Fibroblast of skin of back (primary cell): ENCODE results near the gene LY6G5C. TPM values are rescaled to one million over a fixed set of nuclear protein-coding genes. Genes with fewer than 3 reads are reported as not detected.
A peak's percentile ranks its signal among the peaks of the same experiment; 100 is the strongest.

ENCODE experiments used
- DNase-seq: peaks from one replicate; pipeline ENCODE4 v3.0.0-alpha.2; 2013
- polyA plus RNA-seq, 2 experiments: library from polyadenylated mRNA; unstranded; fragments of 120-200 nt; gene quantifications; one replicate each; pipeline ENCODE4 v1.2.1, GENCODE V29; 2013; ENCODE audit not compliant: insufficient read length in 2 of 2

The LY6G5C gene, protein sequence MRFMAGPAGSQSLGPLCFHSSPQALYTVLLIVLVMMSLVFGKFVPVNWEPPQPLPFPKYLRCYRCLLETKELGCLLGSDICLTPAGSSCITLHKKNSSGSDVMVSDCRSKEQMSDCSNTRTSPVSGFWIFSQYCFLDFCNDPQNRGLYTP
- 2.4 TPM for polyA plus RNA-seq (2013, experiment 1 of 2; ENCODE audit: insufficient read length)
- 0.76 TPM for polyA plus RNA-seq (2013, experiment 2 of 2; ENCODE audit: insufficient read length)

- peak; percentile 80 for DNase-seq
Observed at GRCh38 chr6:31680226-31681134, at the start of gene LY6G5C. LY6G5C (minus strand) TSS chr6:31681067; CDS start chr6:31680373, 694 bp downstream.

GRCh38 chr6:31729979-31730630 lies 49.2 kb upstream of the LY6G5C start:
- peak; percentile 87 for DNase-seq

GRCh38 chr6:31729515-31729978 lies 48.7 kb upstream of the LY6G5C start:
- DNase-seq = peak; percentile 89

GRCh38 chr6:31728767-31729514 lies 48.1 kb upstream of the LY6G5C start, which contains the start of gene DDAH2:
DDAH2 (minus strand) TSS chr6:31729299; CDS start chr6:31729161, 138 bp downstream.
- no peak for DNase-seq

DNA sequence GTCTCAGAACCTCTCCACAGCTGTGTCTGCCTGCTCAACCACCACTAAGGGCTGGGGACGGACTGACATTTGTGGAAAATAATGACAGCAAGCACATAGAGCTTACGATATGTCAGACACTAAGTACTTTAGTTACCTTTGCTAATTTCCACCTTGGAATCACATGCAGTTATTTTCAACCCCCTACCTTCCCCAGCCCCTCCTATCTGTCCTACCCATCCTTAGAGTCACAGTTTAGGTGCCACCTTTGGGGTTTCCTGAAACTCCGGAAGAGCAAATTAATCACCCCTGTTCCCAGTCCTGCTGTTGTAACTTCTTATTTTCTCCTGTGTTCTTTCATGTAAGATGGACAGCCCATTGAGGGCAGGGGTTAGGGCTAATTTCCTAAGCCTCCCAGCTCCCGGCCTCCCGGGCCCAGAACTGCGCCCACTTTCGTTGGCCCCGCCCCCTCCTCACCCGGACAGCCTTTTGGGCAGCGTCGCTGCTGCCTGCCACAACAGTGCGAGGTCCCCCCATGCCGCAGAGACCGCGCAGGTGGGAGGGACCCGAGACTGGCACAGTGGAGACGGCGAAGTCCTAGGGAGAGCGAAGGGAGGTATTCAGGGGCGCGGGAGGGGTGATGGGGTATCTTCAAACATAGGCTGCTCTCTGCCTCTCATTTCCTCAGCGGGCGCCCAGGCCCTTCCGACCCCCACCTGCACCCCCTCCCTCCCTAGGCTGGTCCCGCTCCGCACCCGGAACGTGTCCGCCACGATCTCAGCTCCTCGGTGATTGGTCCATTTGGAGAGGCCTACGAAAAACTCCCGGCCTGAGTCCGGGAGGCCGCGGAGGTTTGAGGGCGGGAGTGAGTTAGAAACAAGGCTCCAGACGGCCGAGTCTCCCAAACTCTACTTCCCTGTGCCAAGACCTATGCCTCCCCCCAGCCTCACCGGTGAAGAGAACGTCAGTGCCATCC lies 47.1 kb upstream of the LY6G5C start:
- DNase-seq = no peak

- no peak for DNase-seq
Observed at GRCh38 chr6:31727034-31727716, 46.3 kb upstream of the LY6G5C start.

GRCh38 chr6:31725502-31726350 lies 44.9 kb upstream of the LY6G5C start:
- DNase-seq = no peak

DNA sequence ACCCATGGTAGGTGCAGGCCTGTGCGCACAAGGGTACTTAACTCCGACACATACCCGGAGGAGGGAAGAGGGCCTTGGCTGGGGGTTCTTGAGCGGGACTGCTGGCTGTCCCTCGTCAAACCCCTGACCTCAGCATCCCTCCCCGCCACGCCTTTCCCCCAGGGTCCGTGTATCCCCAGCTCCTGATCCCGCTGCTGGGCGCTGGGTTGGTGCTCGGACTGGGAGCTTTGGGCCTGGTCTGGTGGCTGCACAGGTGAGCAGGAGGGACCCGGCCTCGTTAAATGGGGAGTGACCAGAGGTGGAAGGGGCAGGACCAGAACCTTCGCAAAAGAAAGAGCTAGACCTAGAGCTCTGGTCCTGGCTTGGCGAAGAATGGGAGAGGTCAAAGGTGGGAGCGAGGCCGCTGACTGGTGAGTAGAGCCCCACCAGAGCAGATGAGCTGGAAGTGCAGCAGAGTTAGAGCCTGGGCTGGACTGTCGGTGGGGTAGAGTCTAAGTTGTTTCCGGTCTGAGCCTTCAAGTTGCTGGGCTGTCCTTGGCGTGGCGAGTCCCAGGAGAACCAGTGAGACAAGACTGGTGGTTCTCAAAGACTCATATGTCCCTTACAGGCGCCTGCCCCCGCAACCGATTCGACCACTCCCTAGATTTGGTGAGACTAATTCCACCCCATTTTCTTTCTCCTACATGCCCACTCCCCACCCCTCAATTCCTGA lies 43.3 kb upstream of the LY6G5C start:
- DNase-seq = no peak

- DNase-seq = no peak
Observed at GRCh38 chr6:31723245-31723979, 42.5 kb upstream of the LY6G5C start, which contains the start of gene MPIG6B. MPIG6B (plus strand) TSS chr6:31723373; CDS start chr6:31723384, 11 bp downstream.

GRCh38 chr6:31722173-31722572 lies 41.3 kb upstream of the LY6G5C start:
- no peak for DNase-seq

DNA sequence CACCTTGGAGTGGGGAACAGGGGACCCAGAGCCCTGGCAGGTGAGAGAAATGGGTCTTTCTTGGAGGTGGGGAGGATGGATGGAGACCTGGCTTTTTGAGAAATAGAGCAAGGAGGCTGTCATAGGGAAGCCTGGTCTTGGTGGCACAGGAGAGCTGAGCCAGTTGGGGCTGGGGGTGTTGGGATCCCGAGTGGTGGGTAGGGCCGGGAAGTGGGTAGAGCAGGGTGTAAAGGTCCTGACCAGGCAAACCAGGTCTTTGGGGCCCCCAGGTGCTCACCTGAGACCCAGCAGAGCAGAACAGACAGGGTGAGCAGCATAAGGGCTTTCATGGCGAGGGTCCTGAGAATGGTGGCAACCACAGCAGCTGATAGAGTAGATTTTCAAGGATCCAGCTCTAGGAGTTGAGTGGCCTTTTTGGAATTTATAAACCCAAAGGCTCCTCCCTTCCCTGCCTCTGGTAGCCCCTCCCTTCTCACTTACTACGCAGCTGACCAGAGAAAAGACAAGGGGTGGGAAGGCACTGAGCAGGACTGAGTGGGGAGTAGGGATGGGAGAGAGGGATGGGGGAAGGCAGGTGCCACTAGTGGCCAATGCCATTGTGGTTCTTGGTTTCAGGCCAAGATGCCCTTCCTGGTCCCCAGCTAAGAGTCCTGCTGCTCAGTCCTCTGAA lies 40.6 kb upstream of the LY6G5C start, which contains the start of gene LY6G6C:
TSS of gene LY6G6C (minus strand) at position 396 of the 670 bp plus-strand sequence. CDS start at position 329, 67 bp downstream.
- no peak for DNase-seq

DNA sequence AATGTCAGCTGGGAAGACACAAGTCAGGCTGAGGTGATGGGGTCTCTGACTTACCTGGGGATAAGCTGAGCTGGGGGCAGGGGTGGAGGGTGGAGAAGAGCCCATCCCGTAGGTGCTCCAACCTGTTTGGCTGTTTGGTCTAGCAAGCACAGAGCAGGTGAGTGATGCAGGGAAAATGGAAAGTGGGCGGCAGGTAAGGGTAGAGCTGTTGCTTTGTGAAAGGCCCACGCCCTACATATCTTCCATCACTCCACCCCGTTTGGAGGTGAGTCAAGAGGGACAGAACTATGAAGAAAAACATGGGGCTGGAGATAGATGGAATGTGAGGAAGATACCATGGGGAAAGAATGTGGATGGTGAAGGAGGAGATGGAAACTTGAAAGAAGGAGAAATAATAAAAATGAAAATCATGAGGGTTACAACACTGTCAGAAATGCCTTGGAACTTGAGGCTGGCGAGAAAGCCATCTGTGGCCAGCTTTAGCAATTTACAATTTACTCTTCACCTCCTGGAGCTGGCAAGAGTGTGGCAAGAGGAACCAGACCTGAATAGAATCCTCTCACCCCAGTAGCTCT lies 39.4 kb upstream of the LY6G5C start:
- DNase-seq = no peak

GRCh38 chr6:31719001-31719400 lies 38.1 kb upstream of the LY6G5C start:
- DNase-seq = no peak

- DNase-seq = no peak
Observed at GRCh38 chr6:31718265-31718664, 37.4 kb upstream of the LY6G5C start.

DNA sequence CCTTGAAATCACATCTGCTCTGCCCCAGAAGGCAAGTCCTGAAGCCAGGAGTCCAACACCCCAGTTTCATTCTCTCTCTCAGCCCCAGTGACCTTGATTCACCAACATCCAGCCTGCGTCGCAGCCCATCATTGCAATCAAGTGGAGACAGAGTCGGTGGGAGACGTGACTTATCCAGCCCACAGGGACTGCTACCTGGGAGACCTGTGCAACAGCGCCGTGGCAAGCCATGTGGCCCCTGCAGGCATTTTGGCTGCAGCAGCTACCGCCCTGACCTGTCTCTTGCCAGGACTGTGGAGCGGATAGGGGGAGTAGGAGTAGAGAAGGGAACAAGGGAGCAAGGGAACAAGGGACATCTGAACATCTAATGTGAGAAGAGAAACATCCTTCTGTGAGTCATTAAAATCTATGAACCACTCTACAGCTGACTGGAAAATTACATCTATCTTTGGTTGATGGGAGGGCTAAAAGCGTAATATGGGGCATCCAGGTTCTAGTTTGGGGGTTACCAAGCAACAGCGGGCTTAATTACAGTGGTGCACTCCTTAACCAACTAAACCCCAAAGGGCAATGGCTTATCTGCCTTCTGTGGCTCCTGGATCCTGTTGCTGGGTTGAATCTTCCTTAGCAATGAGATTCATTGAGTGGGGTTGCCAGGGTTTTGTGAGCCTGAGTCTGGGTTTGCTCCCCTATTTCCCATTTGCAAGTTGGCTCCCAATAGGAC lies 36.8 kb upstream of the LY6G5C start:
- DNase-seq = no peak
